Kidney epithelial cell (primary cell): ENCODE data around the gene FBXO44. TPM values are rescaled to one million over a fixed set of nuclear protein-coding genes. Genes with fewer than 3 reads are reported as not detected.

ENCODE experiments used
- DNase-seq: peaks from one replicate; pipeline ENCODE4 v3.0.0-alpha.2; 2010; ENCODE audit warnings: low read depth
- H3K27me3 ChIP-seq: 2 replicates; pipeline ENCODE4 v1.6.0; 2011; ENCODE audit warnings: low read length; ENCODE audit not compliant: control insufficient read depth, insufficient read depth
- H3K36me3 ChIP-seq: 2 replicates; pipeline ENCODE4 v1.5.1; 2011; ENCODE audit warnings: low read length; ENCODE audit not compliant: control insufficient read depth, insufficient read depth
- H3K4me3 ChIP-seq: 2 replicates; pipeline ENCODE4 v1.5.1; 2011; ENCODE audit warnings: low read depth, mild to moderate bottlenecking, control low read depth, low read length
- total RNA-seq: library from RNA; depleted of rRNA; stranded (reverse); fragments of >200 nt; gene quantifications from 2 replicates; pipeline ENCODE4 v1.2.3, GENCODE V29; 2015
- TF ChIP-seq, protein P1 (sequence below): IDR thresholded peaks from 2 replicates; pipeline ENCODE4 v1.5.1; 2011; ENCODE audit warnings: mild to moderate bottlenecking, moderate library complexity, low read length, control low read depth, inconsistent platforms; ENCODE audit not compliant: insufficient read depth, poor library complexity, severe bottlenecking

Gene FBXO44
- total RNA-seq, 1 donor from 2014 or later: 14.4 TPM

DNA sequence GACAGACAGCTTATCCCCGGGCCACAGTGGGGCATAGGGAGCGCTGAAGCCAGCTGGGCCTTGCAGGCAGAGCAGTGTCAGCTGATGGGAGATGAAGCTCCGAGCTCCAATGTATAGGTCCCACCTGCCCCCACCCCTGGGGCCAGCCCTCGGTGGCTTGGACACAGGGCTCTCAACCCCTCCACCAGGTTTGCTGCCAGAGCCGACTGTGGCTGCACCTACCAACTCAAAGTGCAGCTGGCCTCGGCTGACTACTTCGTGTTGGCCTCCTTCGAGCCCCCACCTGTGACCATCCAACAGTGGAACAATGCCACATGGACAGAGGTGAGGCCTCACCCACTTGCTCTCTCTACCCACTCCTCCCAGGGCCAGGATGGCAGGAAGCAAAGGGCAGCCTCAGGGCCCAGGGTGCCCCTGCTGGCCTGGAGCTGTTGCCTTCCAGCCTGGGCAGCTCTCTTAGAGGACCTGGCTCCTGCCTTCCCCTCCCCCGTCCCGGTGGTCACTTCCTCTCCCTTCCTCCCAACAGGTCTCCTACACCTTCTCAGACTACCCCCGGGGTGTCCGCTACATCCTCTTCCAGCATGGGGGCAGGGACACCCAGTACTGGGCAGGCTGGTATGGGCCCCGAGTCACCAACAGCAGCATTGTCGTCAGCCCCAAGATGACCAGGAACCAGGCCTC, 18.6 kb downstream of the FBXO44 start:
- no peaks in the 10 kb centered on the region for H3K27me3 ChIP-seq
- H3K36me3 ChIP-seq: peaks cover 3% of the 10 kb centered on the region
- no peak for DNase-seq
- no peak overlapping the region for H3K4me3 ChIP-seq
- TF ChIP-seq, protein P1, sequence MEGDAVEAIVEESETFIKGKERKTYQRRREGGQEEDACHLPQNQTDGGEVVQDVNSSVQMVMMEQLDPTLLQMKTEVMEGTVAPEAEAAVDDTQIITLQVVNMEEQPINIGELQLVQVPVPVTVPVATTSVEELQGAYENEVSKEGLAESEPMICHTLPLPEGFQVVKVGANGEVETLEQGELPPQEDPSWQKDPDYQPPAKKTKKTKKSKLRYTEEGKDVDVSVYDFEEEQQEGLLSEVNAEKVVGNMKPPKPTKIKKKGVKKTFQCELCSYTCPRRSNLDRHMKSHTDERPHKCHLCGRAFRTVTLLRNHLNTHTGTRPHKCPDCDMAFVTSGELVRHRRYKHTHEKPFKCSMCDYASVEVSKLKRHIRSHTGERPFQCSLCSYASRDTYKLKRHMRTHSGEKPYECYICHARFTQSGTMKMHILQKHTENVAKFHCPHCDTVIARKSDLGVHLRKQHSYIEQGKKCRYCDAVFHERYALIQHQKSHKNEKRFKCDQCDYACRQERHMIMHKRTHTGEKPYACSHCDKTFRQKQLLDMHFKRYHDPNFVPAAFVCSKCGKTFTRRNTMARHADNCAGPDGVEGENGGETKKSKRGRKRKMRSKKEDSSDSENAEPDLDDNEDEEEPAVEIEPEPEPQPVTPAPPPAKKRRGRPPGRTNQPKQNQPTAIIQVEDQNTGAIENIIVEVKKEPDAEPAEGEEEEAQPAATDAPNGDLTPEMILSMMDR: no peak

DNA sequence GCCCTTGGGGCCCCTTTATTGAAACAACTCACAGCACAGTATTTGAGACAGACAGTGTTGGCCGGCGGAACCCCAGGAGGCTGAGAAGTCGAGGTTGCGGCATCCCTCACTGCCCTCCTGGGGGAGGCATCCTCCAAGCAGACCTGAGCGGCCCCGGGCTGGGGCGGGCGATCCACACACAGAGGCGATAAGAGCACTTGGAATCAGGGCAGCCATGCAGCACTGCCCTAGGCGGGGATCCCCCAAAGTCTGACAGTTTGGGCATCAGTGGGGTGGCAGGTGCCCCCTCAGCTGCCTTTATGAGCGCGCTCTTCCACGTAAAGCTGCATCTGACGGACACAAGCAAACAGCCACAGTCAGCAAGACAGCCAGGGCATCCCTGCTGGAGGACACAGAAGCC, 19.8 kb downstream of the FBXO44 start:
- Histone ChIP-seq H3K36me3 (peaks cover 3% of the 10 kb centered on the region), H3K4me3 (no peak overlapping the region), H3K27me3 (no peaks in the 10 kb centered on the region)
- DNase-seq: no peak
- TF ChIP-seq, protein P1: no peak

DNA sequence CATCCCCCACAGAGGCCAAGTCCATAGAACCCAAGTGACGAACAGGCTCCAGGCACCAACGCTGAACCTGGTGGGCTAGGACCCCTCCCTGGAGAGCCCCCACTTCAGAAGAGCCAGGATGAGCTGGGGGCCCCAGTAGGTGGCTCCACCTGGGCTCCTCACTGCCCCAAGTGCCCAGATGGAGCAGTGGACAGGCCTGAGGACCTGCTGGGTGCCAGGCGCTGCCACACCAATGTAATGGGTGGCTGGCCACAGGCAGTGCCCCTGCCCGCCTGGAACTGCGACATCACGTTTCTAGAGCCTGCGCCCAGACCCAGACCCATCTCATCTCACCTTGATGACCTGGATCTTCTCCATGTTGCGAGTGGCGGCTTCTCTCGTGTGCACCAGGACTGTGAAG, 20.6 kb downstream of the FBXO44 start:
- no peaks in the 10 kb centered on the region for H3K27me3 ChIP-seq
- H3K4me3 ChIP-seq: no peak overlapping the region
- H3K36me3 ChIP-seq: peaks cover 3% of the 10 kb centered on the region
- DNase-seq: no peak
- TF ChIP-seq, protein P1: no peak

DNA sequence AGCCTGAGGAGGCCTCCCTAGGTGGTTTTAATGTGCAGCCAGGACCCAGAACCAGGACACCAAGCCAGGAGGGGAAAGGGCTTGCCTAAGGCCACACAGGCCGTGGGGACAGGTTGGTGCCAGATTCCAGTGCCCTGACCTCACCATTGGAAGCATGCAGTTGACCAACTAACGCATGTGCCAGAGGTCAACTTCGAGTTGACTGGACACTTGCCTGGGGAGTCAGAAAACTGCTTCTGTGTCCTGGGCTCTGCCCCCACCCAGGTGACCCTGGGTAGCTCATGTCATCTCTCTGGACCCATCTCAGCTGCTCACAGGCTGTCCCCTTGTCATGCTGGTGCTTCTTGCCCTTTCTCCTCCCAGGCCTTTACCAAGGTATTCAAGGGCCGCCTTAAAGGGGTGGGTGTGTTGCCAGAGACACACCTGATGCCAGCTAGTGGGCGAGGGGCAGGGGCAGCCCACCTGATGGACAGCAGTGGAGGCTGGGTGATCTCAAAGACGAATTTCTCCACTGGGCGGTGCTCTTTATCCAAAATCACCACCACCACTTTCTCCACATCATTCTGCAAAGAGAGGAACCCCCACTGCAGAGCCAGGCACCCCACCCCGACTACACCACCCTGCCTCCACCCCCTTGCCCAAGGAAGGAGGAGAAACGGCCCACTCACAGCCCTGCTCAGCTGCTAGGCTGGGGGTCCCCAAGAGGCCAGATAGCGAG, 21.9 kb downstream of the FBXO44 start:
- DNase-seq: no peak
- peaks cover 3% of the 10 kb centered on the region for H3K36me3 ChIP-seq
- no peaks in the 10 kb centered on the region for H3K27me3 ChIP-seq
- TF ChIP-seq, protein P1: no peak
- no peak overlapping the region for H3K4me3 ChIP-seq

DNA sequence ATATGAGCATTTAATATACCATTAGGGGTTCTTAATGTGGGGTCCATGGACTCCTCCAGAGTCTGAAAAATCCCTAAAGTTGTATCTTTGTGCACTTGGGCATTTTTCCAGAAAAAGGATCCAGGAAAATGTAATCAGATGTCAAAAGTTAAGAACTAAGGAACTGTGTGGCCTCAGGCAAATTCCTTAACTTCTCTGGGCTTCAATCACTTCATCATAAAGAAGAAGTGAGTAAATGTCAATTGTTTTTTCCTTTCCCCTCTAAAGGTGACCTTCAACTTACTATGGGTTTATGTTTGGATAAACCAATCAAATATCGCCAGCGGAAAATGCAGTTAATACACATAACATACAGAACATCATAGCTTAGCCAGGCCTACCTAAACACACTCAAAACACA, 23.8 kb downstream of the FBXO44 start:
- no peak for DNase-seq
- no peak overlapping the region for H3K4me3 ChIP-seq
- peaks cover 2% of the 10 kb centered on the region for H3K36me3 ChIP-seq
- peaks cover 4% of the 10 kb centered on the region for H3K27me3 ChIP-seq
- TF ChIP-seq, protein P1: no peak
